HG02981 (cell line): ENCODE measurements around the gene PGF.

ENCODE experiments used
- ATAC-seq: cut with Tn5 transposase; IDR thresholded peaks from one replicate; pipeline ENCODE4 v1.9.1; 2021; ENCODE audit warnings: mild to moderate bottlenecking, moderate library complexity; ENCODE audit not compliant: unreplicated experiment

PGF gene

GRCh38 chr14:74921053-74921620, 34.3 kb downstream of the PGF start:
- ATAC-seq: no peak

GRCh38 chr14:74920281-74920680, 35.1 kb downstream of the PGF start:
- no peak for ATAC-seq

GRCh38 chr14:74919421-74920165, 35.8 kb downstream of the PGF start:
- no peak for ATAC-seq

- ATAC-seq: no peak
Observed at GRCh38 chr14:74918380-74918779, 37.0 kb downstream of the PGF start.

- ATAC-seq: no peak
Observed at GRCh38 chr14:74917646-74918081, 37.7 kb downstream of the PGF start.

- no peak for ATAC-seq
Observed at GRCh38 chr14:74917178-74917543, 38.2 kb downstream of the PGF start.

GRCh38 chr14:74915826-74916225, 39.6 kb downstream of the PGF start:
- no peak for ATAC-seq

GRCh38 chr14:74915426-74915825, 40.0 kb downstream of the PGF start:
- ATAC-seq: no peak

GRCh38 chr14:74913986-74914573, 41.3 kb downstream of the PGF start:
- no peak for ATAC-seq

- no peak for ATAC-seq
Observed at GRCh38 chr14:74913393-74913910, 41.9 kb downstream of the PGF start.

GRCh38 chr14:74912801-74913200, 42.6 kb downstream of the PGF start:
- no peak for ATAC-seq

- ATAC-seq: no peak
Observed at GRCh38 chr14:74912111-74912510, 43.3 kb downstream of the PGF start.

GRCh38 chr14:74911704-74912103, 43.7 kb downstream of the PGF start:
- ATAC-seq: no peak

GRCh38 chr14:74911221-74911620, 44.2 kb downstream of the PGF start:
- ATAC-seq: no peak

GRCh38 chr14:74910556-74910955, 44.8 kb downstream of the PGF start:
- no peak for ATAC-seq

GRCh38 chr14:74909911-74910310, 45.5 kb downstream of the PGF start:
- ATAC-seq: no peak

- ATAC-seq: no peak
Observed at GRCh38 chr14:74909501-74909900, 45.9 kb downstream of the PGF start.

GRCh38 chr14:74908861-74909341, 46.5 kb downstream of the PGF start:
- ATAC-seq: no peak

GRCh38 chr14:74907744-74908143, 47.7 kb downstream of the PGF start:
- no peak for ATAC-seq

GRCh38 chr14:74906925-74907521, 48.4 kb downstream of the PGF start:
- no peak for ATAC-seq

- ATAC-seq: no peak
Observed at GRCh38 chr14:74905595-74906142, 49.7 kb downstream of the PGF start.
